ENCODE measurements around the gene PLEK. TPM values are rescaled to one million over a fixed set of nuclear protein-coding genes. Genes with fewer than 3 reads are reported as not detected.

The PLEK gene
- total and polyA plus RNA-seq, 2 donors (not counting 1 experiment from before 2014, with no cell fraction given): not detected

- no peak overlapping the region for H3K4me3 ChIP-seq (replicated peaks in 1 of 4; ENCODE audit: control extremely low read depth in 1 of 4, insufficient read depth in 1 of 4, low read depth in 3 of 4, low read length in 4 of 4)
- H3K9ac ChIP-seq (ENCODE audit: insufficient read depth, low read length): no peak overlapping the region
- no peaks in the 10 kb centered on the region for H4K20me1 ChIP-seq (ENCODE audit: control insufficient read depth, extremely low read depth, insufficient read depth, low read length)
- H2AFZ ChIP-seq (ENCODE audit: low read length): no peak overlapping the region
- H3K79me2 ChIP-seq (ENCODE audit: control insufficient read depth, insufficient read depth, low read length): no peaks in the 10 kb centered on the region
- TF ChIP-seq CTCF (conservative IDR thresholded peaks at IDR 0.05 in 1 of 2, IDR thresholded peaks at IDR 0.05 in 1 of 2; ENCODE audit: low read depth in 1 of 2, low read length in 2 of 2) (no peak), EZH2 (IDR thresholded peaks at IDR 0.05; ENCODE audit: low read length, missing control alignments) (no peak)
- H3K27me3 ChIP-seq (ENCODE audit: control insufficient read depth, insufficient read depth, low read length): peaks cover 9% of the 10 kb centered on the region
- no peak overlapping the region for H3K4me2 ChIP-seq (ENCODE audit: extremely low read depth, insufficient read depth, low read length)
- DNase-seq (ENCODE audit: low read depth in 2 of 2): no peak
- H3K36me3 ChIP-seq (ENCODE audit: control insufficient read depth, insufficient read depth, low read length): no peaks in the 10 kb centered on the region
- no peaks in the 10 kb centered on the region for H3K4me1 ChIP-seq (ENCODE audit: control insufficient read depth, extremely low read depth, insufficient read depth, low read length)
- no peak overlapping the region for H3K27ac ChIP-seq (ENCODE audit: insufficient read depth, low read length)
- no peaks in the 10 kb centered on the region for H3K9me3 ChIP-seq (ENCODE audit: control insufficient read depth, insufficient read depth, low read depth, low read length)
These were observed 49.4 kb downstream of the PLEK start for GRCh38 chr2:68414452-68414851.

DNA sequence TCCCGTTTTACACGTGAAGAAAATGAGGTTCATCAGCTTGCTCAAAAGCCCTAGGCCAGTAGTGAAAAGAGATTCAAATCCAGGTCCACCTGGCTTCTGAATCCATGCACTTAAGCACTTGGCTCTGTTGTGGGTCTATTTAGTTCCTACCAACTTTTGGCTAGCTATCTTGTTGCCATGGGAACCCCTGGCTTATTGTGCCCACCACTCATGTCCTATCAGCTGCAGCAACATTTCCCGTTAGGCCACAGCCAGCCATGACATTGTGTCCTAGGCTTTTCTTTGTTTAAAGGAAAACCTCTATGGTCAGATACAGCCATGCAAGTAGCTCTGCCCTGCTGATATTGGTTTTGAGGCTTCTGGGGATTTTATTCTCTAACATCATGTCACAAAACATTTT, 49.8 kb downstream of the PLEK start:
- Histone ChIP-seq H3K4me3 (replicated peaks in 1 of 4; ENCODE audit: control extremely low read depth in 1 of 4, insufficient read depth in 1 of 4, low read depth in 3 of 4, low read length in 4 of 4) (no peak overlapping the region), H3K27me3 (ENCODE audit: control insufficient read depth, insufficient read depth, low read length) (peaks cover 9% of the 10 kb centered on the region), H3K4me2 (ENCODE audit: extremely low read depth, insufficient read depth, low read length) (no peak overlapping the region), H3K27ac (ENCODE audit: insufficient read depth, low read length) (no peak overlapping the region), H3K36me3 (ENCODE audit: control insufficient read depth, insufficient read depth, low read length) (no peaks in the 10 kb centered on the region), H3K4me1 (ENCODE audit: control insufficient read depth, extremely low read depth, insufficient read depth, low read length) (no peaks in the 10 kb centered on the region), H3K79me2 (ENCODE audit: control insufficient read depth, insufficient read depth, low read length) (no peaks in the 10 kb centered on the region), H3K9ac (ENCODE audit: insufficient read depth, low read length) (no peak overlapping the region), H4K20me1 (ENCODE audit: control insufficient read depth, extremely low read depth, insufficient read depth, low read length) (no peaks in the 10 kb centered on the region), H2AFZ (ENCODE audit: low read length) (no peak overlapping the region), H3K9me3 (ENCODE audit: control insufficient read depth, insufficient read depth, low read depth, low read length) (no peaks in the 10 kb centered on the region)
- DNase-seq (ENCODE audit: low read depth in 2 of 2): no peak
- TF ChIP-seq EZH2 (IDR thresholded peaks at IDR 0.05; ENCODE audit: low read length, missing control alignments): no peak
- no peak for TF ChIP-seq CTCF (conservative IDR thresholded peaks at IDR 0.05 in 1 of 2, IDR thresholded peaks at IDR 0.05 in 1 of 2; ENCODE audit: low read depth in 1 of 2, low read length in 2 of 2)

DNA sequence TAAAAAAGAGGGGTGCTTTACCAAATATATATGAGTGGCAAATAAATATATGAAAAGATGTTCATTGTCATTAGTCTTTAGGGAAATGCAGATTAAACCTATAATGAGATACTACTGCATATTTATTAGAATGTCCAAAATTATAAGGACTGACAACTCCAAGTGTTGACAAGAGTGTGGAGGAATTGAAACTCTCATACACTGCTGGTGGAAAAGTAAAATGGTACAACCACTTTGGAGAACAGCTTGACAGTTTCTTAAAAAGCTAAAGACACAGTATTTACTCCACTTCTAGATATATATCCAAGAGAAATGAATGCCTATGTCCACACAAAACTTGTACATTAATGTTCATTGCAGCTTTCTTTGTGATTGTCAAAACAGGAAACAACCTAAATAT, 50.4 kb downstream of the PLEK start:
- DNase-seq (ENCODE audit: low read depth in 2 of 2): no peak
- H3K4me1 ChIP-seq (ENCODE audit: control insufficient read depth, extremely low read depth, insufficient read depth, low read length): no peaks in the 10 kb centered on the region
- H3K4me2 ChIP-seq (ENCODE audit: extremely low read depth, insufficient read depth, low read length): no peak overlapping the region
- H3K4me3 ChIP-seq (replicated peaks in 1 of 4; ENCODE audit: control extremely low read depth in 1 of 4, insufficient read depth in 1 of 4, low read depth in 3 of 4, low read length in 4 of 4): no peak overlapping the region
- no peaks in the 10 kb centered on the region for H4K20me1 ChIP-seq (ENCODE audit: control insufficient read depth, extremely low read depth, insufficient read depth, low read length)
- H3K27ac ChIP-seq (ENCODE audit: insufficient read depth, low read length): no peak overlapping the region
- no peak overlapping the region for H2AFZ ChIP-seq (ENCODE audit: low read length)
- H3K9me3 ChIP-seq (ENCODE audit: control insufficient read depth, insufficient read depth, low read depth, low read length): no peaks in the 10 kb centered on the region
- no peak overlapping the region for H3K9ac ChIP-seq (ENCODE audit: insufficient read depth, low read length)
- H3K79me2 ChIP-seq (ENCODE audit: control insufficient read depth, insufficient read depth, low read length): no peaks in the 10 kb centered on the region
- H3K36me3 ChIP-seq (ENCODE audit: control insufficient read depth, insufficient read depth, low read length): no peaks in the 10 kb centered on the region
- TF ChIP-seq CTCF (conservative IDR thresholded peaks at IDR 0.05 in 1 of 2, IDR thresholded peaks at IDR 0.05 in 1 of 2; ENCODE audit: low read depth in 1 of 2, low read length in 2 of 2) (no peak), EZH2 (IDR thresholded peaks at IDR 0.05; ENCODE audit: low read length, missing control alignments) (no peak)
- peaks cover 12% of the 10 kb centered on the region for H3K27me3 ChIP-seq (ENCODE audit: control insufficient read depth, insufficient read depth, low read length)

Data from fibroblast of lung (primary cell).